ENCODE data around the gene SPPL3.
"Not testable (repeated sequence)": the region's sequence is repeated elsewhere in the genome, so short reads cannot be mapped to it uniquely, and the experiment has no call there.

The SPPL3 gene

GRCh38 chr12:120904197-120904773 lies at the start of gene SPPL3:
SPPL3 (minus strand) TSS chr12:120904358; CDS start chr12:120903867, 491 bp downstream.
- DNase-seq (ENCODE audit: low read depth) = peak; percentile 55

- DNase-seq (ENCODE audit: low read depth) = no peak
Measured at GRCh38 chr12:120950807-120951206, 46.6 kb upstream of the SPPL3 start.

- DNase-seq (ENCODE audit: low read depth) = not testable (repeated sequence)
Measured at GRCh38 chr12:120950260-120950799, 46.2 kb upstream of the SPPL3 start.

- not testable (repeated sequence) for DNase-seq (ENCODE audit: low read depth)
Measured at GRCh38 chr12:120945516-120945915, 41.4 kb upstream of the SPPL3 start.

GRCh38 chr12:120944645-120945217 lies 40.6 kb upstream of the SPPL3 start:
- DNase-seq (ENCODE audit: low read depth) = peak; percentile 12

GRCh38 chr12:120943482-120943881 lies 39.3 kb upstream of the SPPL3 start:
- DNase-seq (ENCODE audit: low read depth) = no peak

GRCh38 chr12:120941846-120942405 lies 37.8 kb upstream of the SPPL3 start:
- DNase-seq (ENCODE audit: low read depth) = no peak

GRCh38 chr12:120941412-120941811 lies 37.3 kb upstream of the SPPL3 start:
- no peak for DNase-seq (ENCODE audit: low read depth)

- no peak for DNase-seq (ENCODE audit: low read depth)
Measured at GRCh38 chr12:120940799-120941198, 36.6 kb upstream of the SPPL3 start.

GRCh38 chr12:120940006-120940405 lies 35.8 kb upstream of the SPPL3 start:
- no peak for DNase-seq (ENCODE audit: low read depth)

GRCh38 chr12:120939523-120939922 lies 35.4 kb upstream of the SPPL3 start:
- DNase-seq (ENCODE audit: low read depth) = no peak

- DNase-seq (ENCODE audit: low read depth) = no peak
Measured at GRCh38 chr12:120938496-120938895, 34.3 kb upstream of the SPPL3 start.

- no peak for DNase-seq (ENCODE audit: low read depth)
Measured at GRCh38 chr12:120936197-120936596, 32.0 kb upstream of the SPPL3 start.

- no peak for DNase-seq (ENCODE audit: low read depth)
Measured at GRCh38 chr12:120933786-120934185, 29.6 kb upstream of the SPPL3 start.

GRCh38 chr12:120932956-120933526 lies 28.9 kb upstream of the SPPL3 start:
- DNase-seq (ENCODE audit: low read depth) = no peak

- DNase-seq (ENCODE audit: low read depth) = no peak
Measured at GRCh38 chr12:120932058-120932457, 27.9 kb upstream of the SPPL3 start.

GRCh38 chr12:120930032-120930431 lies 25.9 kb upstream of the SPPL3 start:
- no peak for DNase-seq (ENCODE audit: low read depth)

- no peak for DNase-seq (ENCODE audit: low read depth)
Measured at GRCh38 chr12:120928864-120929652, 24.9 kb upstream of the SPPL3 start.

- no peak for DNase-seq (ENCODE audit: low read depth)
Measured at GRCh38 chr12:120925740-120926563, 21.8 kb upstream of the SPPL3 start.

GRCh38 chr12:120922279-120922678 lies 18.1 kb upstream of the SPPL3 start:
- DNase-seq (ENCODE audit: low read depth) = no peak

- no peak for DNase-seq (ENCODE audit: low read depth)
Measured at GRCh38 chr12:120921637-120922036, 17.5 kb upstream of the SPPL3 start.

All from fibroblast of the conjunctiva (primary cell).